Parathyroid adenoma (tissue), 2 donors: Measurements from ENCODE around the gene OR6N1.

Source experiments
- H2AFZ ChIP-seq: fragments of 300-600 bp; sonication (generic); one replicate; pipeline ENCODE4 v1.7.0; 2017; ENCODE audit warnings: antibody characterized with exemption, mild to moderate bottlenecking
- H3K27ac ChIP-seq: fragments of 300-600 bp; sonication (generic); one replicate; pipeline ENCODE4 v1.7.0; 2017
- H3K27me3 ChIP-seq: fragments of 300-600 bp; sonication (generic); one replicate; pipeline ENCODE4 v1.7.0; 2017; ENCODE audit warnings: low read length; ENCODE audit not compliant: control insufficient read depth, insufficient read depth
- H3K36me3 ChIP-seq: fragments of 300-600 bp; sonication (generic); one replicate; pipeline ENCODE4 v1.7.0; 2017; ENCODE audit warnings: low read length; ENCODE audit not compliant: control insufficient read depth, insufficient read depth
- H3K4me1 ChIP-seq: fragments of 300-600 bp; sonication (generic); one replicate; pipeline ENCODE4 v1.7.0; 2017; ENCODE audit warnings: control low read depth
- H3K4me2 ChIP-seq: fragments of 300-600 bp; sonication (generic); one replicate; pipeline ENCODE4 v1.7.0; 2017; ENCODE audit warnings: low read length
- H3K4me3 ChIP-seq: fragments of 300-600 bp; sonication (generic); one replicate; pipeline ENCODE4 v1.7.0; 2017; ENCODE audit warnings: low read depth, low read length
- H3K79me2 ChIP-seq: fragments of 300-600 bp; sonication (generic); one replicate; pipeline ENCODE4 v1.7.0; 2017; ENCODE audit warnings: control low read depth
- H3K9ac ChIP-seq: fragments of 300-600 bp; sonication (generic); one replicate; pipeline ENCODE4 v1.7.0; 2017; ENCODE audit warnings: mild to moderate bottlenecking
- H3K9me3 ChIP-seq: fragments of 300-600 bp; sonication (generic); one replicate; pipeline ENCODE4 v1.7.0; 2017; ENCODE audit warnings: low read length; ENCODE audit not compliant: control insufficient read depth
- TF ChIP-seq, protein P1 (sequence below): fragments of 300-600 bp; sonication (generic); IDR thresholded peaks from one replicate; pipeline ENCODE4 v1.7.0; 2017; ENCODE audit warnings: antibody characterized with exemption, mild to moderate bottlenecking
- donor health status: primary hyperparathyroidism.

The OR6N1 gene, protein sequence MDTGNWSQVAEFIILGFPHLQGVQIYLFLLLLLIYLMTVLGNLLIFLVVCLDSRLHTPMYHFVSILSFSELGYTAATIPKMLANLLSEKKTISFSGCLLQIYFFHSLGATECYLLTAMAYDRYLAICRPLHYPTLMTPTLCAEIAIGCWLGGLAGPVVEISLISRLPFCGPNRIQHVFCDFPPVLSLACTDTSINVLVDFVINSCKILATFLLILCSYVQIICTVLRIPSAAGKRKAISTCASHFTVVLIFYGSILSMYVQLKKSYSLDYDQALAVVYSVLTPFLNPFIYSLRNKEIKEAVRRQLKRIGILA

DNA sequence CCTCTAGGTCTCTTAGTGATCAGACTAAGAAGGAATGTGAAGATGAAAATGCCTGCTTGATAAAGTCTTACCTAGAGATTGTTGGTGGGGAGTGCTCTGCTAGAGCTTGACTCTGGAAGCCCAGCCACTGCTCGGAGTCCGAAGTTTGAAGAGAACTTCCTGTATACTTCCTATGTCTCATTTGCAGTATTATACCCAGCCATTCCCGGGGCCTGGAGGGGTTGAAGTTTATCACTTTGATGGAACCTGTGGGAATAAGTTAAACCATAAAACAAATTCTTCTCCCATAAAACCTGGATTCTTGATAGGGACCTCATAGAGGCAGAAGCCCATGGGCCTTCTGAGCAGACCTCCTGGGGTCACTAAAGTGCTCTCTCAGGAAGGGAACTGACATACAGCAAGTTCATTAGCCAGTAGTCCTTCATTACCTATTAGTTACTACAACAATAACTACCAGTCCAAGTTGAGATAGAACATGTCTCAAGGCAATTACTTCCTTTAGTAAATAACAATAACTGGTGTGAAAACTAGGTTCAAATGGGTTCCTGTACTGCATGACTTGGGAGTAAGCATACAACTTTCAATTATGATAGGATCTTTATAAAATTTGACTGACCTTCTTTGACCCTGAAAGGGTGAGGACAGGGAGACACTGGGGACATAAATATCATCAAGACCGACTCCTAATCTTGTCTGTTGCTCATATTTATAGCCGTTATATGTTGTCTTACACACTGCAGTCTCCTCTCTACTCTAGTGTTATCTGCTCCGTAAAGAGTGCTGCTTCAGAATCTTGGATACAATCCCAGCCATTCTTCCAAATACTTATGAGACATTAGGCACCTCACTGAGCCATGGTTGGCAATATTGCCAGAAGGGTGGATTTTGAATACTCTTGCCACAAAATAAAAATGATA lies at the start of gene OR6N1:
TSS of gene OR6N1 (minus strand) at position 246 of the 917 bp plus-strand sequence. CDS start 5,513 bp downstream, outside the sequence.
- Histone ChIP-seq H3K4me3 (no peak within 1 kb of the TSS), H3K27ac (no peak within 1 kb of the TSS), H3K27me3 (no peaks in the 10 kb centered on the region), H3K79me2 (no peaks in the 10 kb centered on the region), H3K9ac (no peak within 1 kb of the TSS), H3K36me3 (no peaks in the 10 kb centered on the region), H2AFZ (no peak within 1 kb of the TSS), H3K4me2 (no peak within 1 kb of the TSS), H3K9me3 (no peaks in the 10 kb centered on the region), H3K4me1 (no peaks in the 10 kb centered on the region)
- TF ChIP-seq, protein P1, sequence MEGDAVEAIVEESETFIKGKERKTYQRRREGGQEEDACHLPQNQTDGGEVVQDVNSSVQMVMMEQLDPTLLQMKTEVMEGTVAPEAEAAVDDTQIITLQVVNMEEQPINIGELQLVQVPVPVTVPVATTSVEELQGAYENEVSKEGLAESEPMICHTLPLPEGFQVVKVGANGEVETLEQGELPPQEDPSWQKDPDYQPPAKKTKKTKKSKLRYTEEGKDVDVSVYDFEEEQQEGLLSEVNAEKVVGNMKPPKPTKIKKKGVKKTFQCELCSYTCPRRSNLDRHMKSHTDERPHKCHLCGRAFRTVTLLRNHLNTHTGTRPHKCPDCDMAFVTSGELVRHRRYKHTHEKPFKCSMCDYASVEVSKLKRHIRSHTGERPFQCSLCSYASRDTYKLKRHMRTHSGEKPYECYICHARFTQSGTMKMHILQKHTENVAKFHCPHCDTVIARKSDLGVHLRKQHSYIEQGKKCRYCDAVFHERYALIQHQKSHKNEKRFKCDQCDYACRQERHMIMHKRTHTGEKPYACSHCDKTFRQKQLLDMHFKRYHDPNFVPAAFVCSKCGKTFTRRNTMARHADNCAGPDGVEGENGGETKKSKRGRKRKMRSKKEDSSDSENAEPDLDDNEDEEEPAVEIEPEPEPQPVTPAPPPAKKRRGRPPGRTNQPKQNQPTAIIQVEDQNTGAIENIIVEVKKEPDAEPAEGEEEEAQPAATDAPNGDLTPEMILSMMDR: no peak

DNA sequence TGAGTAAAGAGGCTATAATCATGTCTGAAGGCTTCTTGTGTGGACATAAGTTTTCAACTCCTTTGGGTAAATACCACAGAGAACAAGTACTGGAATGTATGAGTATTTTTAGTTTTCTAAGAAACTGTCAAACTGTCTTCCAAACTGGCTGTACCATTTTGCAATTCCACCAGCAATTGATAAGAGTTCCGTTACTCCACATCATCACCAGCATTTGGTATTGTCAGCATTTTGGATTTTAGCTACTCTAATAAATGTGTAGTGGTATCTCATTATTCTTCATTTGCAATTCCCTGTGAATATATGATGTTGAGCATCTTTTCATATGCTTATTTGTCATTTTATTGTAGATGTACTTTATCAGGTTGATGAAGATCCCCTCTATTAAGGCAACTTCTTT lies 49.7 kb upstream of the OR6N1 start:
- Histone ChIP-seq H3K27ac (no peak overlapping the region), H3K9me3 (no peaks in the 10 kb centered on the region), H3K4me3 (no peak overlapping the region), H3K4me1 (no peaks in the 10 kb centered on the region), H3K9ac (no peak overlapping the region), H3K36me3 (no peaks in the 10 kb centered on the region), H2AFZ (no peak overlapping the region), H3K79me2 (no peaks in the 10 kb centered on the region), H3K27me3 (no peaks in the 10 kb centered on the region), H3K4me2 (no peak overlapping the region)
- TF ChIP-seq, protein P1: no peak

DNA sequence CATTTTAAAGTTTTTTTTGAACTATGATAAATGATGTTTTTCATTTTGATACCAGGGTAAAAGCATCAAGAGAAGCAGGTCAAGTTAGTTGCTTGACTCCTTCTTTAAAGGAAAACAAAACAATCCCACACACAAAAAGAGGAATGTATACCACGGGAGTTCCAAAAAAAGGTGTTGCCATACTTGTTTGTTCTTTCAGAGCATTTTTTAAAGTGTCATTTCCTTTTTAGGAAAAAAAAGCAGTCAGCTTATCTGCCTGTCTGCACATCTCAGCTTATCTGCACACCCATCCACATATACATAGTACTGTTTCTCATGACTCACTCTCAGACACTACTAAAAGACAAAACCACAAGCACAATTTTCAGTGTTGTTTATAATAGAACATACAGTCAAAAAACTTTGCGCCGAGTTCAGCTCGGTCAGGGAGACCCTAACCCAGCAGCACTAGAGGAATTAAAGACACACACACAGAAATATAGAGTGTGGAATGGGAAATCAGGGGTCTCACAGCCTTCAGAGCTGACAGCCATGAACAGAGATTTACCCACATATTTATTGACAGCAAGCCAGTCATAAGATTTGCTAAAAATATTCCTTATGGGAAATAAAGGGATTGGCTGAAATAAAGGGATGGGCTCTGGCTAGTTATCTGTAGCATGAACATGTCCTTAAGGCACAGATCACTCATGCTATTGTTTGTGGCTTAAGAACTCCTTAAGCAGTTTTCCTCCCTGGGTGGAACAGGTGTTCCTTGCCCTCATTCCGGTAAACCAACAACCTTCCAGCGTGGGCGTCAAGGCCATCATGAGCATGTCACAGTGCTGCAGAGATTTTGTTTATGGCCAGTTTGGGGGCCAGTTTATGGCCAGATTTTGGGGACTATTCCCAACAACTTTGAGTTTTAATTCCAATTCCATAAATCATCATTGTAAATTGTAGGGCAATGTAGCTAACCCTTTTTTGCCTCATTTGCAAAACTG lies 47.8 kb upstream of the OR6N1 start:
- H3K36me3 ChIP-seq: no peaks in the 10 kb centered on the region
- no peak overlapping the region for H3K27ac ChIP-seq

DNA sequence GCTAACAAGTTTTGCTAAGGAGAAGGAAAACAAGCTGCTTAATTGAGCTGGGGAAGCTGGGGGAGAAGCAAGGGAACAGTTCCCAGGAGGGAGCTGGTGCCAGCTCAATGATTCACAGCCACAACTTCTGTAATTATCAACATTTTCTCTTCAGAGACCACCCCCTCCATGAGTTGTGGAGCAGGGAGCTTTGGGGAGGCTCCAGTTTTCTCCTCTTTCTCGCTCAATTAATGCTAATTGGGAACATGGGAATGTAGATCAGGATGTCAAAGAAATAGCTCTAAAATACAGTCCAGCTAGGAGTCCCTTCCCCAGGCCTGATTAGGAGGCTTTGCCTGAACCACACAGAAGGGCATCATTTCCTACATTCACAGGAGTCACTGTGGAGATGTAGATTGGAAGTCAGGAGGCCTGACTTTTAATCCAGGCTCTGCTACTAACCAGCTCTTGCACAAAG lies 47.0 kb upstream of the OR6N1 start:
- no peaks in the 10 kb centered on the region for H3K36me3 ChIP-seq
- no peak overlapping the region for H3K9ac ChIP-seq
- H3K4me1 ChIP-seq: no peaks in the 10 kb centered on the region
- no peaks in the 10 kb centered on the region for H3K9me3 ChIP-seq
- H3K27ac ChIP-seq: no peak overlapping the region
- TF ChIP-seq, protein P1: no peak
- no peak overlapping the region for H2AFZ ChIP-seq
- H3K4me2 ChIP-seq: no peak overlapping the region
- no peaks in the 10 kb centered on the region for H3K27me3 ChIP-seq
- H3K4me3 ChIP-seq: no peak overlapping the region
- H3K79me2 ChIP-seq: no peaks in the 10 kb centered on the region

More for the DNA sequence above, 47.8 kb upstream of the OR6N1 start:
- H3K27me3 ChIP-seq: no peaks in the 10 kb centered on the region
- H3K79me2 ChIP-seq: no peaks in the 10 kb centered on the region
- no peak overlapping the region for H3K4me2 ChIP-seq
- TF ChIP-seq, protein P1: no peak
- H3K4me1 ChIP-seq: no peaks in the 10 kb centered on the region
- no peak overlapping the region for H3K9ac ChIP-seq
- no peak overlapping the region for H3K4me3 ChIP-seq
- no peak overlapping the region for H2AFZ ChIP-seq
- H3K9me3 ChIP-seq: no peaks in the 10 kb centered on the region
